Colonic mucosa (tissue), 4 donors: ENCODE data around the gene CCNC. TPM values are rescaled to one million over a fixed set of nuclear protein-coding genes. Genes with fewer than 3 reads are reported as not detected.
A peak's percentile ranks its signal among the peaks of the same experiment; 100 is the strongest.

ENCODE experiments used
- DNase-seq: peaks from one replicate; pipeline ENCODE4 v3.0.0-alpha.2; 2020
- H3K27ac ChIP-seq: fragments of 200-600 bp; one replicate; pipeline ENCODE4 v1.8.0; 2021
- H3K27me3 ChIP-seq: fragments of 200-600 bp; one replicate; pipeline ENCODE4 v1.8.0; 2021
- H3K36me3 ChIP-seq: fragments of 200-600 bp; one replicate; pipeline ENCODE4 v1.8.0; 2021
- H3K4me1 ChIP-seq: fragments of 200-600 bp; one replicate; pipeline ENCODE4 v1.8.0; 2021; ENCODE audit warnings: mild to moderate bottlenecking
- H3K4me3 ChIP-seq: fragments of 200-600 bp; one replicate; pipeline ENCODE4 v1.8.0; 2021
- H3K9ac ChIP-seq, 2 donors: one replicate each; pipeline ENCODE4 v1.7.0; 2013; ENCODE audit warnings: control low read depth in 2 of 2, low read depth in 2 of 2, low read length in 2 of 2
- H3K9me3 ChIP-seq: fragments of 200-600 bp; one replicate; pipeline ENCODE4 v1.8.0; 2021
- intact Hi-C: fragments of 100-400 bp; cut with DNase I; formaldehyde crosslinking; loops from one replicate; pipeline ENCODE4 v1.14.1; 2022
- total RNA-seq, 2 donors: library from RNA; stranded (reverse); fragmentation: NEBNext Ultra II Directional in 1 of 2; extraction: Animal tissue kit (Norgen Biotek cat#: 25700) in 1 of 2; gene quantifications; one replicate each; pipeline ENCODE4 v1.2.1, GENCODE V29; 2021
- TF ChIP-seq, protein P1 (sequence below): fragments of 200-600 bp; IDR thresholded peaks from one replicate; pipeline ENCODE4 v1.8.0; 2022; ENCODE audit warnings: antibody characterized with exemption, mild to moderate bottlenecking
- donor health status: healthy.
- donor health status: DM: no; HTN: no; CAD: no.
- donor health status: DM: no; HTN: no; CAD: no.

The CCNC gene
- total RNA-seq, 2 donors from 2014 or later = 41.1 to 50.7 TPM

- H3K4me1 ChIP-seq = peaks cover 12% of the 10 kb centered on the region
- DNase-seq = no peak
- H3K9me3 ChIP-seq = no peaks in the 10 kb centered on the region
- H3K36me3 ChIP-seq = no peaks in the 10 kb centered on the region
- intact Hi-C loops = loop anchor here (10.0 kb wide), 1 partner anchor 148 kb away; no protein-coding TSS in a partner anchor
- peak overlapping the region; percentile 47 for H3K4me3 ChIP-seq
- TF ChIP-seq, protein P1, sequence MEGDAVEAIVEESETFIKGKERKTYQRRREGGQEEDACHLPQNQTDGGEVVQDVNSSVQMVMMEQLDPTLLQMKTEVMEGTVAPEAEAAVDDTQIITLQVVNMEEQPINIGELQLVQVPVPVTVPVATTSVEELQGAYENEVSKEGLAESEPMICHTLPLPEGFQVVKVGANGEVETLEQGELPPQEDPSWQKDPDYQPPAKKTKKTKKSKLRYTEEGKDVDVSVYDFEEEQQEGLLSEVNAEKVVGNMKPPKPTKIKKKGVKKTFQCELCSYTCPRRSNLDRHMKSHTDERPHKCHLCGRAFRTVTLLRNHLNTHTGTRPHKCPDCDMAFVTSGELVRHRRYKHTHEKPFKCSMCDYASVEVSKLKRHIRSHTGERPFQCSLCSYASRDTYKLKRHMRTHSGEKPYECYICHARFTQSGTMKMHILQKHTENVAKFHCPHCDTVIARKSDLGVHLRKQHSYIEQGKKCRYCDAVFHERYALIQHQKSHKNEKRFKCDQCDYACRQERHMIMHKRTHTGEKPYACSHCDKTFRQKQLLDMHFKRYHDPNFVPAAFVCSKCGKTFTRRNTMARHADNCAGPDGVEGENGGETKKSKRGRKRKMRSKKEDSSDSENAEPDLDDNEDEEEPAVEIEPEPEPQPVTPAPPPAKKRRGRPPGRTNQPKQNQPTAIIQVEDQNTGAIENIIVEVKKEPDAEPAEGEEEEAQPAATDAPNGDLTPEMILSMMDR = no peak
- no peak overlapping the region for H3K9ac ChIP-seq
- peaks cover 98% of the 10 kb centered on the region for H3K27me3 ChIP-seq
- H3K27ac ChIP-seq = no peak overlapping the region
These were observed 44.3 kb upstream of the CCNC start for GRCh38 chr6:99612551-99613408.

- H3K9ac ChIP-seq = no peak overlapping the region
- H3K36me3 ChIP-seq = no peaks in the 10 kb centered on the region
- intact Hi-C loops = loop anchor here (10.0 kb wide), 1 partner anchor 146 kb away; no protein-coding TSS in a partner anchor
- TF ChIP-seq, protein P1 = no peak
- no peak for DNase-seq
- H3K4me1 ChIP-seq = peaks cover 12% of the 10 kb centered on the region
- H3K9me3 ChIP-seq = no peaks in the 10 kb centered on the region
- peaks cover 98% of the 10 kb centered on the region for H3K27me3 ChIP-seq
- no peak overlapping the region for H3K27ac ChIP-seq
- no peak overlapping the region for H3K4me3 ChIP-seq
These were observed 42.7 kb upstream of the CCNC start for GRCh38 chr6:99611148-99611547.

DNA sequence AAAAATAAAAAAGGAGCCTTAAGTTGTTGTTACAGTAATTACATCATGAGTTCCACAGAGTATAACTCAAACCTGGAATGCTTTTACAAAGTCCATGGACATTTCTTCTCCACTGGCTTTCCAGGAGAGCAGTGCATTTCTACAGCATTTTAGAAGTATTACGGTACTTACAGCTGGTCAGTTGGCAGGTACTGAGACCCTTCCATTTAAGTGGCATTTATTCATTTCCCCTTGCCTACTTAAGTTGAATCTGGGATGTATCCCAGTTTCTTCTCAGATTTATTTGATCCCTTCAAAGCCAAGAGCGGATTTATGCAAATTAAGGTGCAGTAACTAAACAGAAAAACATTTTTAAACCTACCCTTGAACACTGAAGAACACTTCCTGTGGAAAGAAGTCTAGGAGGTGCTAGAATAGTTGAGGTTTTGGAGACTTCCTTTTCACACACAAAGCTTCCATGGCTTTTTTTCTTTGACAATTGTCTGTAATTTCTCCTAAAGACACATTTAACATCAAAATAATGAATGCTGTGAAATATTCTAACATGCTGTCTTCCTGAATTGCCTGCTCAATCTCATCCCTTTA is 41.5 kb upstream of the CCNC start:
- Histone ChIP-seq H3K4me1 (peaks cover 12% of the 10 kb centered on the region), H3K27ac (no peak overlapping the region), H3K9ac (no peak overlapping the region), H3K27me3 (peaks cover 100% of the 10 kb centered on the region), H3K9me3 (no peaks in the 10 kb centered on the region), H3K36me3 (no peaks in the 10 kb centered on the region), H3K4me3 (no peak overlapping the region)
- TF ChIP-seq, protein P1 = no peak
- DNase-seq = no peak
- intact Hi-C loops = loop anchor here (10.0 kb wide), 1 partner anchor 145 kb away; no protein-coding TSS in a partner anchor

GRCh38 chr6:99608886-99609482 is 40.5 kb upstream of the CCNC start:
- intact Hi-C loops = no loop called here
- peaks cover 100% of the 10 kb centered on the region for H3K27me3 ChIP-seq
- no peak overlapping the region for H3K27ac ChIP-seq
- H3K9me3 ChIP-seq = no peaks in the 10 kb centered on the region
- peaks cover 11% of the 10 kb centered on the region for H3K4me1 ChIP-seq
- no peak for DNase-seq
- no peak overlapping the region for H3K9ac ChIP-seq
- TF ChIP-seq, protein P1 = no peak
- no peak overlapping the region for H3K4me3 ChIP-seq
- no peaks in the 10 kb centered on the region for H3K36me3 ChIP-seq

DNA sequence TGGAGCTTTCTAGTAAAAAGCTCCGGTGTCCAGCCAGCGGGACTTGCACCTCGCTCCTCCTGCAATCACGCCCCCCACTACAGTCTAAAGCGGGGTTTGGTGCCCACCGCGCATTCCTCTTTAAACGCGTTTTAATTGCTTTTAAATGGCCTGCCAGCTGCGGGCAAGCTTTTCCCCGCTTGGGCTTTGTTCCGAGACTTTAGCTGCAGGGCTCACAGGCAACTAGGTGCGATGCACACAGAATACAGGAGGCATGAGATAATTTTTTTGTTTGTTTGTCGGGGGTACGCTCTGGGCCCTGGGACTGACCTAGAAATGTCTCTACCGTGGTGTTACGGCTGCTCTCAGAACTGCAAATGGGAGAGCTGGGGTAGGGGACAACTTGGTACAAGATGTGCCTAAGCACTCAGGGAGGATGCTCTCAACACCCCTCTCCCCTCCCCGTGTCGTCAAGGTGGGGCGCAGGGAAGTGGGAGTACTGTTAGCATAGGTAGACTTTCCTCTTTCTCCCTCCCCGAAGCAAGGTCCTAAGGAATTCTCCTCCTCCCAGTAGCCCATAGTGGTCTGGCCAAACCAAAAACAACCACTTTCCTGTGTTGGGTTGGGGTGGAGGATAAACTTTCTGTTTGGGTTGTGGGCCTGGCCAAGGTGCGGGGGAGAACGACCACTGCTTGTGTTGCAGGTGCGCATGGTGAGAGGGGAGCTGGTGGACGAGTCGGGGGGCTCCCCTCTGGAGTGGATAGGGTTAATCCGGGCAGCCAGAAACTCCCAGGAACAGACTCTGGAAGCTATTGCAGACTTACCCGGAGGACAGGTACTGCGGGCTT is 39.8 kb upstream of the CCNC start:
- peaks cover 16% of the 10 kb centered on the region for H3K4me1 ChIP-seq
- TF ChIP-seq, protein P1 = no peak
- no peaks in the 10 kb centered on the region for H3K9me3 ChIP-seq
- no peak for DNase-seq
- intact Hi-C loops = no loop called here
- peaks cover 100% of the 10 kb centered on the region for H3K27me3 ChIP-seq
- H3K27ac ChIP-seq = no peak overlapping the region
- H3K9ac ChIP-seq = no peak overlapping the region
- no peak overlapping the region for H3K4me3 ChIP-seq
- no peaks in the 10 kb centered on the region for H3K36me3 ChIP-seq
